GM12878 (cell line): ENCODE measurements around the gene KLK5. TPM values are rescaled to one million over a fixed set of nuclear protein-coding genes. Genes with fewer than 3 reads are reported as not detected.

ENCODE experiments used
- BCLAF1 ChIP-seq: fragments of 450-650 bp; IDR thresholded peaks from 2 replicates; pipeline ENCODE4 v1.6.1; 2017; ENCODE audit warnings: antibody characterized with exemption, mild to moderate bottlenecking, moderate library complexity
- JUND ChIP-seq: IDR thresholded peaks from 2 replicates; pipeline ENCODE4 v1.6.1; 2012; ENCODE audit warnings: low read depth, mild to moderate bottlenecking, low read length, improper control_type of control experiment, moderate library complexity
- PBX3 ChIP-seq: IDR thresholded peaks from 2 replicates; pipeline ENCODE4 v1.6.1; 2011; ENCODE audit warnings: mild to moderate bottlenecking, low read depth, low read length, moderate library complexity; ENCODE audit not compliant: insufficient replicate concordance
- RAD21 ChIP-seq: IDR thresholded peaks from 2 replicates; pipeline ENCODE4 v1.6.1; 2011; ENCODE audit warnings: mild to moderate bottlenecking, low read depth, low read length, moderate library complexity; ENCODE audit not compliant: insufficient read depth
- USF1 ChIP-seq: IDR thresholded peaks from 2 replicates; pipeline ENCODE4 v1.6.1; 2011; ENCODE audit warnings: borderline replicate concordance, low read depth, mild to moderate bottlenecking, moderate library complexity, mixed read lengths, low read length; ENCODE audit not compliant: insufficient read depth; ENCODE audit errors: extremely low read length
- ZBTB11 ChIP-seq: fragments of 450-650 bp; formaldehyde crosslinking; IDR thresholded peaks from 2 replicates; pipeline ENCODE4 v1.5.0; 2022; ENCODE audit warnings: mild to moderate bottlenecking, missing genetic modification characterization
- ZZZ3 ChIP-seq: IDR thresholded peaks from 2 replicates; pipeline ENCODE4 v1.6.1; 2011; ENCODE audit warnings: low read depth; ENCODE audit not compliant: control insufficient read depth, insufficient read length
- polyA plus RNA-seq, 11 experiments: library from polyadenylated mRNA; depleted of rRNA in 4 of 11; unstranded in 6 of 11; stranded (reverse) in 5 of 11; fragments of >200 nt; fragmentation: Nextera tagmentation in 4 of 11; fragmentation: Illumina TruSeq in 1 of 11; extraction: Ambion mirVana in 4 of 11; extraction: Trizol in 1 of 11; gene quantifications; 1 replicate in 1 of 11; 2 replicates in 10 of 11; pipeline versions ENCODE4 v1.2.1 to v1.2.3, GENCODE V29; 2011 to 2016; ENCODE audit warnings: inconsistent platforms in 2 of 11, missing spikeins in 2 of 11, low read depth in 1 of 11
- total RNA-seq, 4 experiments: library from RNA; depleted of rRNA in 3 of 4; stranded (reverse); fragments of >200 nt in 3 of 4; fragmentation: Illumina TruSeq in 1 of 4; extraction: Trizol in 1 of 4; gene quantifications; 2 replicates each; pipeline versions ENCODE4 v1.2.1 to v1.2.3, GENCODE V29; 2013 to 2021

KLK5 gene
- total and polyA plus RNA-seq, 10 of the 15 experiments (the other 5 are each of a cell fraction or from before 2014, with no cell fraction given), result 0.16 TPM; not detected in 9

- TF ChIP-seq BCLAF1, result no peak
- no peak for TF ChIP-seq ZZZ3
- no peak for TF ChIP-seq PBX3
- TF ChIP-seq RAD21, result no peak
- no peak for TF ChIP-seq ZBTB11
- TF ChIP-seq JUND, result no peak
- TF ChIP-seq USF1, result no peak
Measured at GRCh38 chr19:50933640-50934039, 19.2 kb downstream of the KLK5 start (continued).
